Stimulated activated CD4-positive, alpha-beta T cell treated with anti-CD3 and anti-CD28 coated beads, Interleukin-12 subunit alpha, Interleukin-12 subunit beta, amount 100 ng/mL, for 24 hours (primary cell): ENCODE data around the gene DTNB.

Experiments
- DNase-seq, 2 experiments: peaks; one replicate each; pipeline ENCODE4 v3.0.0-alpha.2; 2020; ENCODE audit warnings: low read depth in 2 of 2

DTNB gene

DNA sequence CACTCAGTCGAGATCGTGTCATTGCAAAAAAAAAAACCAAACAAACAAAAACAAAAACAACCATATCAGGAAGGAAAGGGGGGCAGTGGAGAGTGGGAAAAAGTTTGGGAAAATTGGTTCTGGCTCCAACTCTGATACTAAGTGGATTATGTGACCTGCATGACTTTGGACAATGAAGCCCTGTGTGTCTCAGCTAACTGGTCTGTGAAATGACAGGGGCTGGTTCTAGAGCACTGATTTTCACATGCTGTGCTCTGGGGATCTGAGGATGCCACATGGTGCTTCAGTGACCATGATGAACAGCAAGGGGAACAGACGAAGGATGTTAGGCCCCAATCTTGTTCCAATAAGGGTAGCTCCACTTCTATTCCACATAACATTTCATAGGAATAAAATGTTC lies 174.2 kb downstream of the DTNB start:
- DNase-seq, result no peak

DNA sequence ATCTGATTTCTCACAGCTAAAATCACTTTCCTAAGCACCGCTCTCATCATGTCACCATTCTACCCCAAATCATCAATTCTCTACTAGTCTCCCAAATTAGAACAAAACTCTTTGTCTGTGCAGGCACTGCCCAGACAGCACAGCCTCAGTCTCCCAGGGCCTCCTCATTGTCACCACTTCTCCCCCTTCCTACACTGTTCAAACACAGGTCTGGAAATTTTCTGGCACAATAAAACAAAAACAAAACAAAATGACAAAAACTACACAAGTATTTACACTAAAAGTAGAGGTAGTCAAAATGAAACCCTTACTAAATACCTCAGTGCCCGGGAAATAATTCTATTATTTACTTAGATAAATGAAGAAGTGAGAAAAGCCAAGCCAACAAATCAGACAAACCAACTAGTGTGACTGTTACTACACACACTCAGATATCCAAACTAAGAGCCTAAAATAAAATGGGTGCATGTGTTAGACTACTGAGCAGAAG lies 175.4 kb downstream of the DTNB start:
- DNase-seq, result no peak

DNA sequence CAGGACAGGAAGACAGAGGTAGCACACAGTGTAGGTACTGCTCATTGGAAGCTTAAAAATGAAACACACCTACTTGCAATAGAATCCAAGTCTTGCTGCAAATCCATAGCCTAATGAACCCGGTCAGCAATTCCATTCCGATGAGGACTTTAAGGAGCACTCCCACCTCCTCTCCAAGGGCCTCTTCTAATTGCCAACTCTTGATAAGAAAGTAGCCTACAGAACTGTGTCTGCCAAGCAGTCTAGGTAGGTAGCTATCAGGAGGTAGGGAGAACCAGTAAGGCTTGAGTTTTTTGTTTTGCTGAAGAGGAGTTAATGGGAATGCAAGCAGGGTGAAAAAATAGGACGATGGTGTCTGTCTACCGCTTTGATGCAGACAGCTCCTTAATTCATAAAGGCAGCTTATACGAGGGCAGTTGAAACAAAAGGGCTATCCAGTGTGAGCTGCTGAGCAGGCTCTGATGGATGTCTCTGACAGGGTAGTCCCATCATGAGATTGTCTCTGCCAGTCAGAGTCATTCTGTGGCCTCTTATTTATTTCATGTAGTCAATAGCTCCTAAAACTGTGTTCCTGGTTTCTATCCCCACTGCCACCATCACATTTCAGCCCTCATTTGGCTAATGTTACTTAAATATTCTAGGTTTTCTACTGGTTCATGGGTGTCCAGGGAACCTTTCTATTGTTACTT lies 176.0 kb downstream of the DTNB start:
- no peak for DNase-seq

- no peak for DNase-seq
Measured at GRCh38 chr2:25494616-25495015, 178.8 kb downstream of the DTNB start.

DNA sequence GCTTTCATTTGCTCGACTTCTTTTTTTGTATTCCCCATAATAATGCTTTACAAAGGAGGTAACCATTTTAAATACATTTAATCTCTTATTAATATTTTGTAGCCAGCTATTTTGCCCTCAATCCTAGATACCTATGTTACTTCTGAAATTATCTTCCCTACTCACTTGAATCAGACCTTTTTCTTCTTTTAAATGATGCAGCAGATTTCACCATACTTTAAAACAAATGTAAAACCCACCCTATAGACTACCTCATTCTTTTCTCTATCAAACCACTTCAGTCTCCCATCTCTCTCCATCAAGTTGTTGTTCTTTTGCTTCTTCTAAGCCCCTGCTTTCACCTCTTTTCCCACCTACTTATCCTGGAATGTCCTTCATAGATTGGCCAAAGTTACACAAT lies 180.2 kb downstream of the DTNB start:
- no peak for DNase-seq

DNA sequence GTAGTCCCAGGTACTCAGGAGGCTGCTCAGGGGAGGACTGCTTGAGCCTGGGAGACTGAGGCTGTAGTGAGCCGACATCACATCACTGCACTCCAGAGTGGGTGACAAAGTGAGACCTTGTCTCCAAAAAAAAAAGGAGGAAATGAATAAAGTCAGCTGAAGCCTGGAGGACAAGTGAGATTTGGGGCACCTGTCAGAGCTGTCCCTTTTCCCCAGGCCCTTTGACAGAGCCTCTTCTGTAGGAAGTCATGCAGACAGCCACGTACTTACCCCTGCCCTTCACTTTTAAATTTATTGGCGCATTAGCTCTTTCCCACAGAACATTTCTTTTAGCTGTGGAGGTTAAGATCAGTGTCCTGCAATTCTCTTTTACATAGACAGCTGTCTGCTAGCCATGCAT lies 180.7 kb downstream of the DTNB start:
- DNase-seq, result no peak

DNA sequence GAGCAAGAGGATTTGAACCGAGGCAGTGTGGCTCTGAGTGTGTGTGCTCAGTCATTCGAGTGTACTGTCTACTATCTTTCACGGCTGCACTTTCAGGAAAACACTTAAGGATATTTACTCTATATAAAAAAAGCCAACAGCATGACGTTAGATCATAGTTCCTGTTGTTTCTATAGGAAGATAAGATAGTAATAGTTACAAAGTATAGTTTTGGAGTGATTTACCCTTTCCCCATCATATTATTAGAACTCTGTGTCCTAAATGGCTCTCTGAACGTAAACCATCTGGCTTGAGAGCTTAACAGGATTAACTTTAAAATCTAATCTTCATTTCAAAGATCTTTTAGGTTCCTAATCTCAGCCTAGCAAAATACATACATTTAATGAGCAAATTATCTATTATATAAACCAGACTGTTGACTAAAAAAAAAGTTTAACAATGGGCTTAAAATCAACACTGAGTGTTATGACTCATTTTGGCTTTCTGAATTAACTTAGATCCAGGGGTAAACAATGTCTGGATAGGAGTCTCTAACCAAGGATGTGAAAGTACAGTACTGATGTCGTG lies 181.3 kb downstream of the DTNB start:
- DNase-seq, result no peak

DNA sequence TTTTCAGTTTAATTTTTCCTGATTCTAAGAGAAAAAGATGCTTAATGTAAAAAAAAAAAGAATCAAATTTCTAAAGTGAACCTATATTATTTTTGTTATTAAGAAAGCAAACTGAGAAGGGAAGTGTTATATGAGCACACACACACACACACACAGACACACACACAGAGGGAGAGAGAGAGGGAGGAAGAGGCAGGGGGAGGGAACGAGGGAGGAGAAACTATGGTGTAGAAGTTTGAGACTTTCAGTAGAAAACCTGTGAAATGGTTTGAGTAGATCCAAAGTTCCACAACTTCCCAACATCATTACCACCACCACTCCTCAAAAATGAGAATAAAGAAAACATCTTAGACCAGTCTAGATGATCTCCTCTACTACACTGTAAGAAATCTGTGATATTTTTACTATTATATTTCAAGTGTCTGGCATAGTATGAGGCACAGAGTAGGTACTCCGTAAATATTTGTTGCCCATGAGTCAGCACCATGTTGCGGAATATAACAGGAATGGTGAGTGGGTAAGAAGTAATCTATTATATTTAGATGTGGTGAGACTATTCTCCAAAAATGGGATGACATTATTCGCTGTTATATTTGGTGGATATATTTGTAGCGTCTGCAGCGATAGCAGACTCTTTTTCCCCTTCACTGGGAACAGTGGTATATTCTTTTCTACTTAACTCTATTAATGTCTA lies 182.2 kb downstream of the DTNB start:
- no peak for DNase-seq

- no peak for DNase-seq
Measured at GRCh38 chr2:25490217-25490616, 183.2 kb downstream of the DTNB start.

DNA sequence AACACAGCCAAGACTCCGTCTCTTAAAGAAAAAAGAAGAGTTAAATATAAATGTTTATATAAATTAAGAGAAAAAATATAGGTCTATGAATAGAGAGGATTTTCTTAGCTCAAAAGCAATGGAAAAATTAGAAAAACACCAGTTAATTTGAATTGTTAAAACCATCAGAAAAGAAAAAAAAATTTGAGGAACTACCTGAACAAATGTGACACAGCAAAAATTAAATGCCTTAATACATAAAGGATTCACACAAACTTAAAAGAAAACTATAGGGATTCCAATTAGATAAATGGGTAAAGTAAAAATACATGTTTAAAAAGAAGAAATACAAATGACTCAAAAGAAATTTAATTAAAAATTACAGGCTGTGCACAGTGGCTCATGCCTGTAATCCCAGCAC lies 183.7 kb downstream of the DTNB start:
- DNase-seq, result no peak

DNA sequence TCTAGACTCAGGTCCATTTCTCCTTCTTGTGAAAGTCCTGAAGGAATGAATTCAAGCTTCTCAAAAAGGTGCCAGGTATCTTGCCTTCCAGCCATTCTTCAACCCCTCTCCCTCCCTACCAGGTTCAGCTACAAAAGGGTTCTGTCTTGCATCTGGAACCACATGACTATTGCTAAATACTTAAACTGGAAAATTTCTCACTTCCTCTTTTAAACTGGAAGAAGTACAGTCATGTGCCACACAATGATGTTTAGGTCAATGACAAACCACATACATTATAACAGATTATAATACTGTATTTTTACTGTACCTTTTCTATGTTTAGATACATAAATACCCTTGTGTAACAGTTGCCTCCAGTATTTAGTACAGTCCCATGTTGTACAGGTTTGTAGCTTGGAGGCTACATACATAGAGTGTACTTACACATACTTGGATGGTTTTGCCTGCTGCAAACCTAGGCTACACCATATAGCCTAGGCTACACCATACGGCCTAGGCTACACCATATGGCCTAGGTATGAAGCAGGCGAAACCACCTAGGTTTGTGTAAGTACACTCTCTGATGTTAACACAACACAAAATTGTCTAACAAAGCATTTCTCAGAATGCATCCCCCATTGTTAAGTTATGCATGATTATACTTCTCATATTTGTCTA lies 189.6 kb downstream of the DTNB start:
- DNase-seq, result no peak

DNA sequence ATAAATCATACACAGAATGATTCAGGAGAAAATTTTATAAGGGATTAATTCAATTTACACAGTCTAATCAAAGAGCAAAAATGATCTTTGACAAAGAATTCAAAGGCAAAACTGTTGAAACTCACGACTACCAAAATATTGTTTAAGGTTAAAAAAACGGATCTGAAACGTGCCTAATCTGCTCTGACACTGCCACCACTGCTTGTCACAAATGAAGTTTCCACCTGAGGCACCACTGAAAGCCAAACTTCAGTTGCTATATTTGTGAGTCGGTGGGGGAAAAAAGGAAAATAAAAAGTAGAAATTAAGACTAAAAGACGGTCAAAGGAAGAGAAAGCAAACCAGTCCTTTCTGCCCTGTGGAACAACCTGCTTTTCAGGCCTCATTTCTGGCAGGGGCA lies 191.0 kb downstream of the DTNB start:
- no peak for DNase-seq

- no peak for DNase-seq
Measured at GRCh38 chr2:25481381-25482300, 191.7 kb downstream of the DTNB start.

DNA sequence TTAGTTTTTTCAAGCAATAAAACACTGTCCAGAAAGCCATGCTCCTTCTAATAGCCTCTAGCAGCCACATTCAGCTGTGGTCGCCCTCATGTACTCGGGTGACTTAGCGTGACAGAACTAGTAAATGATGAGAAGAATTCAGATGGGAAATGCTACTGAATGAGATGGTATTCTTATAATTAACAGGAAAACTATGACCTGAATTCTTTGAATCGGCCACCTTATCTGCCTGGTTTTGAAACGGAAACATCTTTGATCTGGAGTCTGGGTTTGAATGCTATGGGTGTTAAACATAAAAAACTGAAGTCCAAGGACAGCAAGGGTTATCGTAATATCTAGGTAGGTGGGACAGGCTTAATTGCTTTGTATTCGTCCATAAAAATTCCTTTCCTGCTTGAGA lies 192.8 kb downstream of the DTNB start:
- DNase-seq, result no peak

DNA sequence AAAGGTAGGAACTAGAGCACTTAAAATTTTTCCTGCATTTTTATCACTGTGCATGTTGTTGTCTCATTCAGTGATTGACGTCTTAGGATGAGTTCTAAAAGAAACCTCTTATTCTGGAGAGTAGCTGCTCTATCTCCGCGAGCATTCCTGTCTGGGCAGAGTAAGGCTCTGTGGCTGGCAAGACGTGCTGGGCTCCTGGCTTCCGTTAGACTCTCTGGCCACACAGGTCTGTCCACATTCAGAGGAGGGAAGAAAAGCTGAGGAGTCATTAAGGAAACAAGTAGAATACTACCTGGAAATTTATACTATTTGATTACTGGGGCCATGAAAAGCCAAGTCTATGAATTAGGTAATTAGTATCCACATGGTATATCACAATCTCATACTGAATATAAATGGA lies 193.6 kb downstream of the DTNB start:
- no peak for DNase-seq

GRCh38 chr2:25478736-25479135 lies 194.6 kb downstream of the DTNB start:
- no peak for DNase-seq

DNA sequence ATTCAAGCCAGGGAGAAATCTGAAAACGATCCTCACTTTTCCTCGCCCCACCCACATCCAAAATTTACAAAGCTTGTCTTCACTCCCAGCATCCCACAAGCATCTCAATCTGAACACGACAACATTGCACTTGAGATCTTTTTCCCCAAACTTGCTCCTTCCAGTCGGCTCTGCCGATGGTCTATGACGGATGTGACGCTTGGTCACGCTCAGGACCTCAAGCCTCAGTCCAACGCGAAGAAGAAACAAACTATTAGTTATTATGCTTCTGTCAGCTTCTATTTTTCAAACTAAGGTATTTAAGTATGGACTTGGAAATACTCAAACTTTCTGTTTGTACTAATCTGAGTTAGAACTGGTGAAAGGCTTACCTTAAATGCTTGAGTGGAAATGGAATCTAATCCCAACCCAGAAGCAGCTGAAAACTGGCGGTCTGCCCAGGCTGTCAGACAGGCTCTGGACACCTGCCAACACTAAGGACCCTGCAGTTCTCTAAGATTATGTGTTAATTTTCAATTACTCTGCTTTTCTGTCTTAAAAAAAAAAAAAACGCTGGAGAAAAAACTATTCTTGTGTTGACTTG lies 199.5 kb downstream of the DTNB start:
- DNase-seq, result no peak

- DNase-seq, result no peak
Measured at GRCh38 chr2:25473131-25473530, 200.2 kb downstream of the DTNB start.

- no peak for DNase-seq
Measured at GRCh38 chr2:25470806-25471205, 202.6 kb downstream of the DTNB start.

GRCh38 chr2:25467743-25468142 lies 205.6 kb downstream of the DTNB start:
- DNase-seq, result no peak

DNA sequence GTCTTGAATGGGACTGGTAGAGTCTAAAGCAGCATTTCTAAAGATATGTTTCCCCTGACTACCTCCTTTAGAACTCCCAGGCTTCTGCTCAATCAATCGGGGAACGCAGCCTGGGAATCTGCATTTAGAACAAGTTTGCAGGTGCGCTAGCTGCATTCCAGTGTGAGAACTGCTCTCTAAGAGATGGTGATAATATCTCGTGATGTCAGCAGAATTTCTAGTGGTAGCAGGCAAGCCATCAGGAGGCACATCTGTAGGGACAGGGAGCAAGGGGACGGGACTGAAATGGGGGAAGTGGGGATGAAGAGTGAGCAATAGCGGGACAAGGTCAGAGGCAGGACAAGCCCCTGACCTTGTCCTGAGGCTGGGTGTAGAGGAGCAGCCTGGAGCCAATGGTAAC lies 211.4 kb downstream of the DTNB start:
- DNase-seq, result no peak
